Breast epithelium (tissue), 4 donors: ENCODE data around the gene GRM1. TPM values are rescaled to one million over a fixed set of nuclear protein-coding genes. Genes with fewer than 3 reads are reported as not detected.
"Not testable (repeated sequence)": the region's sequence is repeated elsewhere in the genome, so short reads cannot be mapped to it uniquely, and the experiment has no call there.

Experiments
- DNase-seq, 2 donors: peaks; one replicate each; pipeline ENCODE4 v3.0.0-alpha.2; 2019; ENCODE audit warnings: low spot score in 2 of 2
- H3K27ac ChIP-seq, 2 donors: fragments of 200-600 bp; sonication (generic) in 1 of 2; one replicate each; pipeline ENCODE4 v1.5.1; 2016 to 2019; ENCODE audit warnings: mild to moderate bottlenecking in 1 of 2
- H3K27me3 ChIP-seq, 2 donors: fragments of 200-600 bp; sonication (generic) in 1 of 2; one replicate each; pipeline versions ENCODE4 v1.5.1 to v1.6.0; 2017 to 2019; ENCODE audit warnings: control low read depth in 1 of 2, mild to moderate bottlenecking in 1 of 2
- H3K36me3 ChIP-seq: fragments of 200-600 bp; one replicate; pipeline ENCODE4 v1.5.1; 2019
- H3K4me1 ChIP-seq, 2 donors: fragments of 200-600 bp; sonication (generic); one replicate each; pipeline ENCODE4 v1.5.1; 2016 to 2019; ENCODE audit warnings: control low read depth in 1 of 2
- H3K4me3 ChIP-seq, 3 donors: fragments of 200-600 bp; sonication (generic); 1 replicate in 2 of 3; 2 replicates in 1 of 3; pipeline ENCODE4 v1.5.1; 2016 to 2019; ENCODE audit warnings: mild to moderate bottlenecking in 3 of 3, moderate library complexity in 2 of 3
- H3K9me3 ChIP-seq, 2 donors: fragments of 200-600 bp; sonication (generic) in 1 of 2; one replicate each; pipeline ENCODE4 v1.5.1; 2016 to 2019; ENCODE audit warnings: control low read depth in 1 of 2
- CTCF ChIP-seq, 3 donors: fragments of 450-650 bp; IDR thresholded peaks; one replicate each; pipeline ENCODE4 v1.5.1; 2016 to 2017; ENCODE audit warnings: antibody characterized with exemption in 3 of 3, mild to moderate bottlenecking in 3 of 3, moderate library complexity in 3 of 3
- POLR2A ChIP-seq: fragments of 450-650 bp; IDR thresholded peaks from one replicate; pipeline ENCODE4 v1.6.1; 2016; ENCODE audit warnings: antibody characterized with exemption, mild to moderate bottlenecking, moderate library complexity
- POLR2AphosphoS5 ChIP-seq, 3 donors: sonication (generic); formaldehyde crosslinking; IDR thresholded peaks; one replicate each; pipeline ENCODE4 v1.6.1; 2017; ENCODE audit warnings: antibody characterized with exemption in 3 of 3
- intact Hi-C: fragments of 100-400 bp; cut with DNase I; formaldehyde crosslinking; loops from one replicate; pipeline ENCODE4 v1.15.1; 2023; ENCODE audit warnings: low total_unique reads
- total RNA-seq, 3 donors: library from RNA; depleted of rRNA; stranded (reverse); fragments of >200 nt; gene quantifications; one replicate each; pipeline ENCODE4 v1.1.0, GENCODE V29; 2016

The GRM1 gene
- total RNA-seq, 3 donors from 2014 or later = 0.15 to 0.16 TPM; not detected in 1

GRCh38 chr6:146240322-146240721 is 211.5 kb downstream of the GRM1 start:
- Histone ChIP-seq H3K36me3 (no peaks in the 10 kb centered on the region), H3K27ac (no peak overlapping the region), H3K4me1 (no peaks in the 10 kb centered on the region), H3K4me3 (no peak overlapping the region), H3K9me3 (peaks cover 0 to 9% of the 10 kb centered on the region in 2 donors), H3K27me3 (no peaks in the 10 kb centered on the region)
- TF ChIP-seq POLR2A = no peak
- TF ChIP-seq CTCF (IDR thresholded peaks at IDR 0.05) = no peak
- TF ChIP-seq POLR2AphosphoS5 (IDR thresholded peaks at IDR 0.05) = no peak
- intact Hi-C loops = no loop called here
- DNase-seq = no peak

- Histone ChIP-seq H3K4me1 (no peaks in the 10 kb centered on the region), H3K9me3 (peaks cover 0 to 9% of the 10 kb centered on the region in 2 donors), H3K36me3 (no peaks in the 10 kb centered on the region), H3K27ac (no peak overlapping the region), H3K4me3 (no peak overlapping the region), H3K27me3 (no peaks in the 10 kb centered on the region)
- TF ChIP-seq CTCF (IDR thresholded peaks at IDR 0.05) (no peak), POLR2AphosphoS5 (IDR thresholded peaks at IDR 0.05) (no peak), POLR2A (no peak)
- no peak for DNase-seq
- intact Hi-C loops = no loop called here
These were observed 211.9 kb downstream of the GRM1 start for GRCh38 chr6:146240807-146241206.

GRCh38 chr6:146243646-146244045 is 214.8 kb downstream of the GRM1 start:
- H3K4me1 ChIP-seq, H3K27me3 ChIP-seq, H3K9me3 ChIP-seq, DNase-seq, H3K36me3 ChIP-seq, H3K4me3 ChIP-seq, intact Hi-C loops, H3K27ac ChIP-seq: not testable (repeated sequence)

GRCh38 chr6:146244630-146245143 is 215.8 kb downstream of the GRM1 start:
- no peaks in the 10 kb centered on the region for H3K4me1 ChIP-seq
- H3K27me3 ChIP-seq = no peaks in the 10 kb centered on the region
- no peak for DNase-seq
- intact Hi-C loops = no loop called here
- H3K36me3 ChIP-seq = no peaks in the 10 kb centered on the region
- no peak overlapping the region for H3K27ac ChIP-seq
- H3K9me3 ChIP-seq = peaks cover 0 to 9% of the 10 kb centered on the region in 2 donors
- TF ChIP-seq POLR2AphosphoS5 (IDR thresholded peaks at IDR 0.05) = no peak
- no peak for TF ChIP-seq POLR2A
- no peak for TF ChIP-seq CTCF (IDR thresholded peaks at IDR 0.05)
- H3K4me3 ChIP-seq = no peak overlapping the region

- Histone ChIP-seq H3K4me3 (no peak overlapping the region), H3K27ac (no peak overlapping the region), H3K36me3 (no peaks in the 10 kb centered on the region), H3K9me3 (peaks cover 0 to 9% of the 10 kb centered on the region in 2 donors), H3K4me1 (no peaks in the 10 kb centered on the region), H3K27me3 (no peaks in the 10 kb centered on the region)
- intact Hi-C loops = no loop called here
- TF ChIP-seq POLR2AphosphoS5 (IDR thresholded peaks at IDR 0.05) (no peak), CTCF (IDR thresholded peaks at IDR 0.05) (no peak), POLR2A (no peak)
- no peak for DNase-seq
These were observed 217.2 kb downstream of the GRM1 start for GRCh38 chr6:146246028-146246427.

GRCh38 chr6:146253691-146254090 is 224.8 kb downstream of the GRM1 start:
- no peak for TF ChIP-seq CTCF (IDR thresholded peaks at IDR 0.05)
- TF ChIP-seq POLR2A = no peak
- no peak for TF ChIP-seq POLR2AphosphoS5 (IDR thresholded peaks at IDR 0.05)

More at GRCh38 chr6:146253691-146254090, 224.8 kb downstream of the GRM1 start:
- no peak overlapping the region for H3K4me3 ChIP-seq
- DNase-seq = no peak
- no peaks in the 10 kb centered on the region for H3K4me1 ChIP-seq
- H3K9me3 ChIP-seq = no peaks in the 10 kb centered on the region
- H3K36me3 ChIP-seq = no peaks in the 10 kb centered on the region
- H3K27ac ChIP-seq = no peak overlapping the region
- no peaks in the 10 kb centered on the region for H3K27me3 ChIP-seq
- intact Hi-C loops = no loop called here
